Trophoblast cell (in vitro differentiated cells and primary cell): ENCODE measurements around the gene PHYHD1.

Source experiments
- DNase-seq, 2 donors: peaks; one replicate each; pipeline ENCODE4 v3.0.0-alpha.2; 2016
- H2AFZ ChIP-seq: 2 replicates; pipeline ENCODE4 v1.6.1; 2013; ENCODE audit warnings: low read length, moderate library complexity, mild to moderate bottlenecking; ENCODE audit not compliant: insufficient read depth, poor library complexity
- H2AK5ac ChIP-seq: 2 replicates; pipeline ENCODE4 v1.6.1; 2013; ENCODE audit warnings: mild to moderate bottlenecking, low read length
- H2BK120ac ChIP-seq: 2 replicates; pipeline ENCODE4 v1.6.1; 2013; ENCODE audit warnings: low read length, mild to moderate bottlenecking, moderate library complexity; ENCODE audit not compliant: insufficient read depth, poor library complexity
- H2BK12ac ChIP-seq: 2 replicates; pipeline ENCODE4 v1.6.1; 2013; ENCODE audit warnings: mild to moderate bottlenecking, low read length, moderate library complexity
- H2BK5ac ChIP-seq: 2 replicates; pipeline ENCODE4 v1.6.1; 2013; ENCODE audit warnings: low read length, low read depth, moderate library complexity, mild to moderate bottlenecking; ENCODE audit not compliant: poor library complexity
- H3K14ac ChIP-seq: 2 replicates; pipeline ENCODE4 v1.6.1; 2013; ENCODE audit warnings: mild to moderate bottlenecking, low read length
- H3K18ac ChIP-seq: 2 replicates; pipeline ENCODE4 v1.6.1; 2013; ENCODE audit warnings: mild to moderate bottlenecking, low read length
- H3K23ac ChIP-seq: 2 replicates; pipeline ENCODE4 v1.6.1; 2013; ENCODE audit warnings: low read length
- H3K27ac ChIP-seq: 2 replicates; pipeline ENCODE4 v1.5.1; 2013; ENCODE audit warnings: low read depth, mild to moderate bottlenecking, inconsistent platforms, low read length, moderate library complexity
- H3K27me3 ChIP-seq: 2 replicates; pipeline ENCODE4 v1.6.1; 2013; ENCODE audit warnings: inconsistent platforms, mild to moderate bottlenecking, low read length, moderate library complexity; ENCODE audit not compliant: insufficient read depth
- H3K36me3 ChIP-seq, 2 experiments: 1 replicate in 1 of 2; 2 replicates in 1 of 2; pipeline ENCODE4 v1.6.1; 2013; ENCODE audit warnings: low read length in 2 of 2, mild to moderate bottlenecking in 2 of 2, moderate library complexity in 1 of 2; ENCODE audit not compliant: insufficient read depth in 2 of 2, control insufficient read depth in 1 of 2
- H3K4ac ChIP-seq: 2 replicates; pipeline ENCODE4 v1.6.1; 2013; ENCODE audit warnings: low read depth, mild to moderate bottlenecking, low read length, moderate library complexity
- H3K4me1 ChIP-seq, 2 experiments: 1 replicate in 1 of 2; 2 replicates in 1 of 2; pipeline ENCODE4 v1.6.1; 2013; ENCODE audit warnings: low read length in 2 of 2, mild to moderate bottlenecking in 2 of 2, moderate library complexity in 1 of 2; ENCODE audit not compliant: insufficient read depth in 2 of 2, control insufficient read depth in 1 of 2
- H3K4me2 ChIP-seq: 2 replicates; pipeline ENCODE4 v1.6.1; 2013; ENCODE audit warnings: inconsistent platforms, mild to moderate bottlenecking, low read length, moderate library complexity
- H3K4me3 ChIP-seq: 2 replicates; pipeline ENCODE4 v1.5.1; 2013; ENCODE audit warnings: mild to moderate bottlenecking, low read depth, low read length, inconsistent platforms
- H3K79me1 ChIP-seq: one replicate; pipeline ENCODE4 v1.6.1; 2013; ENCODE audit warnings: low read length
- H3K79me2 ChIP-seq: 2 replicates; pipeline ENCODE4 v1.6.1; 2013; ENCODE audit warnings: low read length, mild to moderate bottlenecking; ENCODE audit not compliant: control insufficient read depth, insufficient read depth, poor library complexity
- H3K9ac ChIP-seq: 2 replicates; pipeline ENCODE4 v1.6.1; 2013; ENCODE audit warnings: mild to moderate bottlenecking, low read length
- H3K9me3 ChIP-seq: 2 replicates; pipeline ENCODE4 v1.6.1; 2013; ENCODE audit warnings: low read depth, mild to moderate bottlenecking, control low read depth, inconsistent platforms, low read length; ENCODE audit not compliant: insufficient read depth
- H4K12ac ChIP-seq: 2 replicates; pipeline ENCODE4 v1.6.1; 2013; ENCODE audit warnings: low read depth, mild to moderate bottlenecking, low read length, moderate library complexity
- H4K8ac ChIP-seq: 2 replicates; pipeline ENCODE4 v1.6.1; 2013; ENCODE audit warnings: low read depth, mild to moderate bottlenecking, low read length, moderate library complexity
- H4K91ac ChIP-seq: one replicate; pipeline ENCODE4 v1.6.1; 2013; ENCODE audit warnings: low read depth, mild to moderate bottlenecking, low read length, moderate library complexity
- WGBS: extraction: QIAGEN DNeasy Blood & Tissue Kit; methylation state at CpG from one replicate; pipeline ENCODE4 v1.1.7; 2013; ENCODE audit warnings: missing lambda C conversion rate; ENCODE audit not compliant: insufficient read length, insufficient coverage; ENCODE audit errors: extremely low coverage; 5-methylcytosine and 5-hydroxymethylcytosine counted together

The PHYHD1 gene

GRCh38 chr9:128905964-128906363 is 14.8 kb upstream of the PHYHD1 start:
- Histone ChIP-seq H3K4me1 (peaks cover 6 to 7% of the 10 kb centered on the region in 2 experiments), H3K27ac (no peak overlapping the region), H3K79me1 (no peaks in the 10 kb centered on the region), H3K79me2 (no peaks in the 10 kb centered on the region), H3K9ac (no peak overlapping the region), H3K18ac (no peak overlapping the region), H2AFZ (no peak overlapping the region), H3K4ac (no peak overlapping the region), H4K8ac (no peak overlapping the region), H3K9me3 (peaks cover 5% of the 10 kb centered on the region), H2AK5ac (no peak overlapping the region), H2BK12ac (no peak overlapping the region), H2BK120ac (no peak overlapping the region), H3K23ac (no peak overlapping the region), H3K14ac (no peak overlapping the region), H3K36me3 (peaks cover 58 to 63% of the 10 kb centered on the region in 2 experiments), H4K12ac (no peak overlapping the region), H2BK5ac (no peak overlapping the region), H3K4me2 (no peak overlapping the region), H4K91ac (no peak overlapping the region), H3K4me3 (no peak overlapping the region), H3K27me3 (no peaks in the 10 kb centered on the region)
- WGBS = no CpG with 5 or more reads among the region's 7 CpGs
- DNase-seq = no peak

DNA sequence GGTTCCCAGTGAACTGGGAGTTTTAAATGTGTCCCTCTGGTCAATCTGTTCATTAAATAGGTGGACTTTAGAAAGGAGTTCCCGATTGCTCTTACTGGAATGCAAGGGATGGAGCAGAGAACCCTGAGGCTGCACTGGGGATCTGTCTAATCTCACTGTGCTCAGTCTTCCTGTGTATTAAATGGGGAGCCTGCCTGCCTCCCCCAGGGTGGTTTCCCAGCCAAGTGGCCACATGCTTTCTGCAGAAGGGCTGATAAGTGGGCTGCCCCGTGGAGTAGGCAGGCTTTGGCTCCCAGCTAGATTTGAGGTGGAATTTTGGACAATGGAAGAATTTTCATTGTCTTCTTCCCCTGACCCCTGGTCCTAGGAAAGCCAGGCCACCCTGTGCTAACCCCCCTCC is 14.0 kb upstream of the PHYHD1 start:
- Histone ChIP-seq H3K79me1 (peaks cover 1% of the 10 kb centered on the region), H3K23ac (no peak overlapping the region), H3K18ac (no peak overlapping the region), H3K9me3 (peaks cover 5% of the 10 kb centered on the region), H3K9ac (no peak overlapping the region), H2AK5ac (no peak overlapping the region), H4K91ac (no peak overlapping the region), H3K27me3 (no peaks in the 10 kb centered on the region), H2BK120ac (no peak overlapping the region), H3K4me3 (no peak overlapping the region), H3K14ac (no peak overlapping the region), H2AFZ (no peak overlapping the region), H3K79me2 (no peaks in the 10 kb centered on the region), H2BK5ac (no peak overlapping the region), H3K4me2 (no peak overlapping the region), H3K27ac (no peak overlapping the region), H3K36me3 (peaks cover 53 to 60% of the 10 kb centered on the region in 2 experiments), H3K4me1 (peaks cover 14 to 15% of the 10 kb centered on the region in 2 experiments), H4K12ac (no peak overlapping the region), H3K4ac (no peak overlapping the region), H2BK12ac (no peak overlapping the region), H4K8ac (no peak overlapping the region)
- DNase-seq = no peak
- no CpG with 5 or more reads among the region's 2 CpGs for WGBS

- no peak for DNase-seq
- H2AFZ ChIP-seq = no peak overlapping the region
- H3K14ac ChIP-seq = no peak overlapping the region
- WGBS = no CpG with 5 or more reads among the region's 24 CpGs
- no peak overlapping the region for H3K4me3 ChIP-seq
- peaks cover 48 to 54% of the 10 kb centered on the region in 2 experiments for H3K36me3 ChIP-seq
- peaks cover 5% of the 10 kb centered on the region for H3K9me3 ChIP-seq
- no peak overlapping the region for H3K23ac ChIP-seq
- no peak overlapping the region for H4K8ac ChIP-seq
- H2BK12ac ChIP-seq = no peak overlapping the region
- no peak overlapping the region for H4K12ac ChIP-seq
- H4K91ac ChIP-seq = no peak overlapping the region
- peaks cover 6% of the 10 kb centered on the region for H3K79me2 ChIP-seq
- no peak overlapping the region for H3K4ac ChIP-seq
- H3K4me1 ChIP-seq = peaks cover 27 to 31% of the 10 kb centered on the region in 2 experiments
- H3K4me2 ChIP-seq = no peak overlapping the region
- H3K18ac ChIP-seq = no peak overlapping the region
- no peak overlapping the region for H3K9ac ChIP-seq
- H3K27me3 ChIP-seq = no peaks in the 10 kb centered on the region
- no peak overlapping the region for H3K27ac ChIP-seq
- no peak overlapping the region for H2AK5ac ChIP-seq
- H2BK5ac ChIP-seq = no peak overlapping the region
- H3K79me1 ChIP-seq = peaks cover 15% of the 10 kb centered on the region
- no peak overlapping the region for H2BK120ac ChIP-seq
These were observed 12.4 kb upstream of the PHYHD1 start for GRCh38 chr9:128908372-128908771.

DNA sequence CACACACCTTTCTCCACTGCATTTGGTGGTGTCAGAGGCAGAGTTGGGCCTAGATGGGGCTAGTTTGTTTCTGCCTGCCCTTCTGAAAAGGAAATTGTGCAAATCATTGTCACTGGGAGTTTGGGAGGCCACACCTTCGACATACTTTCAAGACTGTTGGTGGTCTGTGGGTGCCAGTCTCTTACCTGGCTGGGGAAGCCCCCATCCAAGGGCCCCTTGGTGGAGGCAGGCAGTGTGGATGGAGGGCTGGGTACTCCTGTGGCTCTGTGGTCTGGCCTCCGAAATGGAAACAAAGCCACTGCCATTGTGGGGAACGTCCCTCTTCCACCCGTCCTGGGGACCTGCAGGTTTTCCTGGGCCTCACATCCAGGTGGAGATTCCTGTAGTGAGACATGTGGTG is 10.9 kb upstream of the PHYHD1 start:
- no peak overlapping the region for H4K91ac ChIP-seq
- no peak overlapping the region for H2AK5ac ChIP-seq
- no peaks in the 10 kb centered on the region for H3K27me3 ChIP-seq
- H4K12ac ChIP-seq = no peak overlapping the region
- peaks cover 6% of the 10 kb centered on the region for H3K79me2 ChIP-seq
- H3K18ac ChIP-seq = no peak overlapping the region
- peaks cover 58 to 64% of the 10 kb centered on the region in 2 experiments for H3K36me3 ChIP-seq
- H3K14ac ChIP-seq = no peak overlapping the region
- H3K23ac ChIP-seq = no peak overlapping the region
- no peak overlapping the region for H2BK5ac ChIP-seq
- no peak overlapping the region for H2BK12ac ChIP-seq
- no peak overlapping the region for H2BK120ac ChIP-seq
- H3K9ac ChIP-seq = no peak overlapping the region
- WGBS = no CpG with 5 or more reads among the region's 4 CpGs
- peaks cover 15% of the 10 kb centered on the region for H3K79me1 ChIP-seq
- H3K27ac ChIP-seq = no peak overlapping the region
- no peak overlapping the region for H2AFZ ChIP-seq
- DNase-seq = no peak
- peaks cover 29 to 33% of the 10 kb centered on the region in 2 experiments for H3K4me1 ChIP-seq
- no peak overlapping the region for H3K4me3 ChIP-seq
- H4K8ac ChIP-seq = no peak overlapping the region
- H3K9me3 ChIP-seq = peaks cover 5% of the 10 kb centered on the region
- no peak overlapping the region for H3K4ac ChIP-seq
- no peak overlapping the region for H3K4me2 ChIP-seq
